Inflammatory macrophage treated with lipopolysaccharide for 4 hours (primary cell): ENCODE data around the gene FXYD2.

Experiments
- DNase-seq: peaks from one replicate; pipeline ENCODE4 v3.0.0-alpha.2; 2020

FXYD2 gene

GRCh38 chr11:117795638-117796455 lies 28.7 kb downstream of the FXYD2 start:
- DNase-seq = no peak

- DNase-seq = no peak
These were observed 29.5 kb downstream of the FXYD2 start for GRCh38 chr11:117794772-117795629.

GRCh38 chr11:117794135-117794534 lies 30.4 kb downstream of the FXYD2 start:
- DNase-seq = no peak

- no peak for DNase-seq
These were observed 31.0 kb downstream of the FXYD2 start for GRCh38 chr11:117793583-117793982.

DNA sequence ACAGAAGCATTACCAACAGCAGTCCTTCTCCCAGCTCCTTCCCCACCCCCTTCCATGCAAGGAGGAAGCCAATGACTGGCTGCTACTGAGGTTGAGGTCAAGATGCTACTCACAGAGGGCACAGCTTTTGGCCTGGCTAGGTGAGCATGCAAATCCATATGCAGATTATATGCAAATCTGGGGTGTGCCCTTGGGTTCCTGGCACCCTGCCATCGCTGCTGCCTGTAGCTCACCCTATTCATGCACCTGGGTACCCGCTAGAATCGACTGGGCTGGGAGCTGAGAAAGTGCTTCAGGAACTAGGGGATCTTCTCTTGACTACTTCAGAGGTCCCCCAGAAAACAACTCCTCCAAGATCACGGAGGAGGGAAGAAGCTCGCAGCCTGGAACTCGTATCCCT lies 31.6 kb downstream of the FXYD2 start:
- DNase-seq = no peak

- DNase-seq = no peak
These were observed 32.3 kb downstream of the FXYD2 start for GRCh38 chr11:117792241-117792640.

- DNase-seq = no peak
These were observed 34.3 kb downstream of the FXYD2 start for GRCh38 chr11:117790279-117790678.

DNA sequence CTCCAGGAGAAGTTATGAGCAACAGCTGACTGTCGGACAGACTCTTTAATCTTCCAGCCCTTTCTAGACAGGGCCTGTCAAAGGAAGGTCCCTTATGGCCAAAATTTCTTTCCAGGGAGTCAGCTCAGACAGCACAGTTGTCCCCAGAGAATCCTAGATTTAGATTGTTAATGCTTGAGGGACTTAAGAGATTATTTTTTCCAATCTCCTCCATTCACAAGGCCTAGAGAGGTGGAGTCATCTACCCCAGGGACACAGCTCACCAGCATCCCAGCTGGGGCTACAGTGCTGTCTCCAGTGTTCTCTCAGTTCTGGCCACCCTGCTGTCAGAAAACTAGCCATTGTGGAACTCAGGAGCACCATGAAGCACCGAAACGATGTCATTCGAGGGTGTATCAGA lies 35.3 kb downstream of the FXYD2 start:
- no peak for DNase-seq

DNA sequence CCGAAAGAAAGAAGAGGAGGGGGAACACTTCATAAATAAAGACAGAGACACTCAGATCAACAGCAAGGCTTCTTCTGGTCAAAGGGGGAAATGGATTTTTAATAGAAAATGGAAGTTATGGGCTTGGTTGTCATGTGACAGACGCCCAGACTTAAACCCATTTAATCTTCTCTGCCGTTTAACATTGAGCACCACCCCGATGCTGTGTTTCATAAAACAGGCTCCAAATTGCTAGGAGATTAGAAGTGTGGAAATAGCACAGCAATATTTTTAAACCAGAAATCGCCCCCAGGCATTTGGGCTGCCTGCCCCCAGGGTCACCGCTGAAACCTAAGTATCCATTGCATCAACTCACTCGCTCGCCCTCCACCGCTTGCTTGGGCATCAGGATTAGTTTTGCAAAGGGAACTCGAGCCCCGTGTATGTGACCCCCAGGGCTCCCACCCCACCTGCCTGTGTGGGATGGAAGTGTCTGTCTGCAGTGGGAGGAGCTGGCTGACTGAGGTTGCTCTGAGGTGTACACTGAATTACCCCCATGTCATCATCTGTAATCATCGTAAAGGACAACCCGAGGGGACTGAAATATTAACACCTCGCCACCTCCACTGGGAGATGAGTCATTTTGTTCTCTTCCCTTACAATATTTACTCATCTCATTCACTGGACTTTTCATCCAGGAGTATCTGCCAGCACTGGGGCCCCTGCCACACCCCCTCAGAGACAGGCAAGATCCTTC lies 38.2 kb downstream of the FXYD2 start:
- DNase-seq = no peak

GRCh38 chr11:117782101-117782500 lies 42.4 kb downstream of the FXYD2 start:
- no peak for DNase-seq

DNA sequence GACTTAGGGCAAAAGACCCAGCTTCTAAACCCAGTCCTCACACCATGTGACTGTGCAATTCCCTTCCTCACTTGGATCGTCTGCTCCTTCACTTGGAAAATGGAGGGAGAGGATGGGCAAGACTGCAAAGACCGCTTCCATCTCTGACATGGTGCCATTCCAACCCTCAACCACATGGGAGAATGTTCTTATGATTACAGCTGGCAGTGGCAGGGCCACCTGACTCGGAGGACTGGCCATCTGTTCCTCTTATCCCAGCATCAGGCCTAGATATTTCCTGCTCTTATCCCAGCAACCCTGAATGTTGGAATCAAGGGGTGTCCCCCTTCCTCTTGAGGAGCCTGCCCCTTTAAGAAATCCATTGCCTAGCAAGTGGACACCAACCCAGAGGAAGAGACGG lies 42.9 kb downstream of the FXYD2 start:
- no peak for DNase-seq

GRCh38 chr11:117780456-117780855 lies 44.1 kb downstream of the FXYD2 start:
- no peak for DNase-seq

DNA sequence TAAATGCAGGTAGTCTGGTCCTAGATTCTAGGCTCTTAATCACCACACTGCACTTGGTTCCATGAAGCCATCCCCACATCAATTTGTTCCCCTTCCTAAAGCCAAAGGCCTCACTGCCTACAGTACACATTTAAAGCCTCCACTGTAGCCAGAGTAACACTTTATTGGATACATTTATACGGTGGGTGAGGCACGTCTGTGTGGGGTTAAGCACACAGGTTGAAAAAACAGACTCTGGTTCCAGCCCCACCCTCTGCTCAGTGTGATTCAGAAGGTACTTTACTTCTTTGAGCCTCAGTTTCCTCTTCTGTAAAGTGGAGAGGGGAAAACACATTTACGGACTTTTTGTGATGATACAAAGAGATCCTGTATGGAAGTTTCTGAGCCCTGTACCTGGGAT lies 50.0 kb downstream of the FXYD2 start:
- no peak for DNase-seq

GRCh38 chr11:117772360-117772759 lies 52.2 kb downstream of the FXYD2 start:
- no peak for DNase-seq

DNA sequence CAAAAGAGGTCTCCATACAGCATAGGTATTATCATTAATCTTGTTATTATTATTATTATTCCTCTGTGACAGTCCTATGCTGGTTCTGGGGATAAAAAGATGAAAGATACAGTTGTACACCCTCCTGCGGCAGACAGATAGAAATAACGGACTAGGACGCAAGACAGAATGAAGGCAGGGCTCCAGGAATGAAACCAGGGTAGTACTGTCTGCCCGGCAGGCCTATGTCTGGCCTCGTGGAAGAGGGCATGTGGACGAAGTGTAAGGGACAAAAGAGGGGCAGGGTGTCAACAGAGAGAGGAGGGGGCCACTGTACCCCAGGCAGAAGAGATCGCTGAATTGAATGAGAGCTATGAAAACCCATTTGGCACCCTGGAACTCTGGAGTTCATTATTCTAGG lies 52.7 kb downstream of the FXYD2 start:
- no peak for DNase-seq

- no peak for DNase-seq
These were observed 53.3 kb downstream of the FXYD2 start for GRCh38 chr11:117771197-117771596.

- DNase-seq = no peak
These were observed 54.5 kb downstream of the FXYD2 start for GRCh38 chr11:117770061-117770460.
